ENCODE data around the gene ZNF618. TPM values are rescaled to one million over a fixed set of nuclear protein-coding genes. Genes with fewer than 3 reads are reported as not detected.

The ZNF618 gene
- polyA plus RNA-seq, 3 donors: 0.53 to 1.9 (median 0.78) TPM

GRCh38 chr9:114086607-114087006, 210.5 kb downstream of the ZNF618 start:
- Histone ChIP-seq H3K9ac (ENCODE audit: insufficient read depth, low read length, poor library complexity, severe bottlenecking) (no peak overlapping the region), H3K4me3 (replicated peaks in 1 of 3; ENCODE audit: low read depth in 2 of 3, low read length in 3 of 3) (no peak overlapping the region), H3K79me2 (ENCODE audit: insufficient read depth, low read length) (no peaks in the 10 kb centered on the region), H3K27me3 (ENCODE audit: control insufficient read depth in 2 of 2, insufficient read depth in 2 of 2, low read length in 2 of 2) (no peaks in the 10 kb centered on the region), H3K27ac (ENCODE audit: low read depth in 1 of 2, low read length in 2 of 2) (no peak overlapping the region), H3K9me3 (replicated peaks in 1 of 2; ENCODE audit: control insufficient read depth in 1 of 2, insufficient read depth in 1 of 2, low read length in 2 of 2) (no peaks in the 10 kb centered on the region), H3K4me2 (replicated peaks; ENCODE audit: extremely low read depth, low read length, poor library complexity, severe bottlenecking) (no peak overlapping the region), H2AFZ (ENCODE audit: insufficient read depth, low read depth, low read length, poor library complexity, severe bottlenecking) (no peak overlapping the region), H4K20me1 (ENCODE audit: insufficient read depth, low read length) (no peaks in the 10 kb centered on the region), H3K36me3 (replicated peaks in 1 of 2; ENCODE audit: control insufficient read depth in 1 of 2, insufficient read depth in 2 of 2, low read length in 2 of 2) (no peaks in the 10 kb centered on the region), H3K4me1 (ENCODE audit: control insufficient read depth in 1 of 2, insufficient read depth in 2 of 2, low read length in 2 of 2) (no peaks in the 10 kb centered on the region)
- H3K4me1 Mint-ChIP-seq: peaks cover 2% of the 10 kb centered on the region
- no peaks in the 10 kb centered on the region for H3K36me3 Mint-ChIP-seq
- peaks cover 0 to 6% (median 4%) of the 10 kb centered on the region in 3 donors for H3K27me3 Mint-ChIP-seq (ENCODE audit: low read depth in 3 of 3)
- H3K27ac Mint-ChIP-seq: no peak overlapping the region
- WGBS (ENCODE audit: insufficient coverage): 81% methylated on average over 3 of the region's 4 CpGs
- peaks cover 0 to 11% (median 0%) of the 10 kb centered on the region in 7 donors for H3K9me3 Mint-ChIP-seq
- no peak for TF ChIP-seq CTCF (IDR thresholded peaks at IDR 0.05)
- no peak overlapping the region for H3K4me3 Mint-ChIP-seq
- DNase-seq: no peak
- intact Hi-C loops (cut with micrococcal nuclease): no loop called here

GRCh38 chr9:114087721-114088120, 211.6 kb downstream of the ZNF618 start:
- no peaks in the 10 kb centered on the region for H3K9me3 ChIP-seq (replicated peaks in 1 of 2; ENCODE audit: control insufficient read depth in 1 of 2, insufficient read depth in 1 of 2, low read length in 2 of 2)
- H3K4me1 ChIP-seq (ENCODE audit: control insufficient read depth in 1 of 2, insufficient read depth in 2 of 2, low read length in 2 of 2): no peaks in the 10 kb centered on the region
- Mint-ChIP-seq H3K9me3 (peaks cover 0 to 11% (median 0%) of the 10 kb centered on the region in 7 donors), H3K4me1 (peaks cover under 1% of the 10 kb centered on the region), H3K36me3 (no peaks in the 10 kb centered on the region), H3K27me3 (ENCODE audit: low read depth in 3 of 3) (peaks cover 0 to 6% (median 2%) of the 10 kb centered on the region in 3 donors), H3K27ac (no peak overlapping the region), H3K4me3 (no peak overlapping the region)
- no peak overlapping the region for H3K27ac ChIP-seq (ENCODE audit: low read depth in 1 of 2, low read length in 2 of 2)
- intact Hi-C loops (cut with micrococcal nuclease): no loop called here
- no peak overlapping the region for H3K9ac ChIP-seq (ENCODE audit: insufficient read depth, low read length, poor library complexity, severe bottlenecking)
- no peak overlapping the region for H3K4me2 ChIP-seq (replicated peaks; ENCODE audit: extremely low read depth, low read length, poor library complexity, severe bottlenecking)
- TF ChIP-seq CTCF (IDR thresholded peaks at IDR 0.05): no peak
- no peaks in the 10 kb centered on the region for H3K79me2 ChIP-seq (ENCODE audit: insufficient read depth, low read length)
- DNase-seq: no peak
- H3K4me3 ChIP-seq (replicated peaks in 1 of 3; ENCODE audit: low read depth in 2 of 3, low read length in 3 of 3): no peak overlapping the region
- no peaks in the 10 kb centered on the region for H3K27me3 ChIP-seq (ENCODE audit: control insufficient read depth in 2 of 2, insufficient read depth in 2 of 2, low read length in 2 of 2)
- no peaks in the 10 kb centered on the region for H4K20me1 ChIP-seq (ENCODE audit: insufficient read depth, low read length)
- no peaks in the 10 kb centered on the region for H3K36me3 ChIP-seq (replicated peaks in 1 of 2; ENCODE audit: control insufficient read depth in 1 of 2, insufficient read depth in 2 of 2, low read length in 2 of 2)
- no peak overlapping the region for H2AFZ ChIP-seq (ENCODE audit: insufficient read depth, low read depth, low read length, poor library complexity, severe bottlenecking)
- 90% methylated on average over 5 of the region's 7 CpGs for WGBS (ENCODE audit: insufficient coverage)

All from CD14-positive monocyte (primary cell).